ENCODE measurements around the gene CLEC18C. TPM values are rescaled to one million over a fixed set of nuclear protein-coding genes. Genes with fewer than 3 reads are reported as not detected.
"Not testable (repeated sequence)": the region's sequence is repeated elsewhere in the genome, so short reads cannot be mapped to it uniquely, and the experiment has no call there.

The CLEC18C gene
- total and polyA plus RNA-seq, 2 of the 4 experiments (the other 2 are of a cell fraction): 0.03 TPM; not detected in 1

DNA sequence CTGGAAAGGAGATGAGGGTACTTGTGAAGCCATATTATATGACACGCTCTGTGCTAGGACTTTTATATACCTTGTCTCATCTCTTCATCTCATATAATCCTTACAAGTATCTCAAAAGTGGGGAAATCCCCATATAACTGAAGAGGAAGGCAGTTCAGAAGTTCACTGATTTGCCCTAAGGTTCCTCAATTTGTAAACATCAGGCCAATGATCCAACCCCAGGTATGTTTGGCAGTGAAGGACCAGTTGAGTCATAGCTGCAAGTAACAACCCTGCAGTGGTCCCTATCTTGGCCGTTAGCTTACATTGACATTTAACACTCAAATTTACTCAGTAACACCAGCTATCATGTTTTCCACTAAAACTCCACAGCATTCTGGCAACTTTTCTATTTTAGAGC lies 45.0 kb downstream of the CLEC18C start:
- CTCF ChIA-PET; H3K4me1 ChIP-seq (ENCODE audit: control insufficient read depth, insufficient read depth, low read length); POLR2A ChIA-PET (ENCODE audit: unreplicated experiment); H4K91ac ChIP-seq (ENCODE audit: insufficient read depth, low read depth, low read length); H3K4ac ChIP-seq (ENCODE audit: low read depth, low read length); H3K4me2 ChIP-seq (ENCODE audit: low read depth, low read length); H3K27me3 ChIP-seq (ENCODE audit: control insufficient read depth, insufficient read depth, low read length); H3K23ac ChIP-seq (ENCODE audit: low read depth, low read length); H3K9me1 ChIP-seq (ENCODE audit: insufficient read depth, low read length); H2AK5ac ChIP-seq (ENCODE audit: low read depth, low read length); H2AFZ ChIP-seq (replicated peaks; ENCODE audit: low read length, poor library complexity); BruUV-seq (replicated peaks); H4K8ac ChIP-seq (ENCODE audit: low read depth in 2 of 2, low read length in 2 of 2); intact Hi-C loops (cut with micrococcal nuclease); H3K56ac ChIP-seq (ENCODE audit: extremely low read depth, insufficient read depth, low read length); H3K18ac ChIP-seq (ENCODE audit: low read depth, low read length); H3K4me3 ChIP-seq (ENCODE audit: insufficient read depth, low read depth, low read length); H3K14ac ChIP-seq (replicated peaks; ENCODE audit: low read depth, low read length); H2BK20ac ChIP-seq (ENCODE audit: low read depth, low read length); dilution Hi-C loops (cut with HindIII; ENCODE audit: low sequenced_read_pairs, unreplicated experiment); H3K9ac ChIP-seq (ENCODE audit: low read depth, low read length); H3K27ac ChIP-seq (ENCODE audit: insufficient read depth, low read length); H2BK120ac ChIP-seq (ENCODE audit: low read depth, low read length); H3K9me3 ChIP-seq (ENCODE audit: control insufficient read depth, insufficient read depth, low read length); in situ Hi-C loops (cut with MboI; ENCODE audit: low sequenced_read_pairs); H2AK9ac ChIP-seq (replicated peaks; ENCODE audit: low read depth, low read length, poor library complexity); H3K36me3 ChIP-seq (ENCODE audit: control insufficient read depth, insufficient read depth, low read length); H4K20me1 ChIP-seq (ENCODE audit: insufficient read depth, low read length); ATAC-seq (ENCODE audit: low read depth); H4K5ac ChIP-seq (ENCODE audit: low read depth, low read length); H3K79me1 ChIP-seq (ENCODE audit: low read depth in 1 of 2, low read length in 2 of 2); H2BK5ac ChIP-seq (ENCODE audit: low read depth, low read length, poor library complexity, severe bottlenecking); H2BK15ac ChIP-seq (ENCODE audit: low read depth, low read length): not testable (repeated sequence)
- DNase-seq: peak; percentile 5
- WGBS, 2 experiments (ENCODE audit: extremely low coverage in 2 of 2, insufficient read length in 1 of 2): no CpG with 5 or more reads among the region's 2 CpGs

DNA sequence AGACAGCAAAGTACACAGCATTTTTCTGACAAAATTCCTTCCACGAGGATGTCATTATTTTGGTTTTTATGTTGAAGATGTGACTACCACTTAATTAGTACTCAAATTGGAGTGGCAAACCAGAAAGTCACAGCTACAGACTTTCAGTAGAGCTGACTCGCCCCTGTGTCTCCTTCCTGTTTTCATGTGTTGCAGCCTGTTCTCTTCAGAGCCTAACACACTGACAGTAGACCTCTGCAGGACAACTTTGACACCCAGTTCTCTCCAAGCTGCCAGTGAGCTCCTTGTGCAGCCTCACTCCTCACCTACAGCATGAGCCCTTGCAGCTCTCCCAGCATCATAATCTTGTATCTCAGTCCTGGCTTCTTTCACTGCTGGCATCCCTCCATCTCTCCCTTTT lies 49.0 kb downstream of the CLEC18C start:
- H2AFZ ChIP-seq (replicated peaks; ENCODE audit: low read length, poor library complexity); H4K8ac ChIP-seq (ENCODE audit: low read depth in 2 of 2, low read length in 2 of 2); dilution Hi-C loops (cut with HindIII; ENCODE audit: low sequenced_read_pairs, unreplicated experiment); H3K23ac ChIP-seq (ENCODE audit: low read depth, low read length); H3K18ac ChIP-seq (ENCODE audit: low read depth, low read length); H3K4me1 ChIP-seq (ENCODE audit: control insufficient read depth, insufficient read depth, low read length); H3K4ac ChIP-seq (ENCODE audit: low read depth, low read length); H3K79me1 ChIP-seq (ENCODE audit: low read depth in 1 of 2, low read length in 2 of 2); H3K4me2 ChIP-seq (ENCODE audit: low read depth, low read length); BruUV-seq (replicated peaks); H4K20me1 ChIP-seq (ENCODE audit: insufficient read depth, low read length); in situ Hi-C loops (cut with MboI; ENCODE audit: low sequenced_read_pairs); H3K56ac ChIP-seq (ENCODE audit: extremely low read depth, insufficient read depth, low read length); H3K9me1 ChIP-seq (ENCODE audit: insufficient read depth, low read length); ATAC-seq (ENCODE audit: low read depth); H3K27me3 ChIP-seq (ENCODE audit: control insufficient read depth, insufficient read depth, low read length); H4K5ac ChIP-seq (ENCODE audit: low read depth, low read length); H3K27ac ChIP-seq (ENCODE audit: insufficient read depth, low read length); CTCF ChIA-PET; H4K91ac ChIP-seq (ENCODE audit: insufficient read depth, low read depth, low read length); H3K14ac ChIP-seq (replicated peaks; ENCODE audit: low read depth, low read length); H2BK15ac ChIP-seq (ENCODE audit: low read depth, low read length); DNase-seq; H2AK9ac ChIP-seq (replicated peaks; ENCODE audit: low read depth, low read length, poor library complexity); H3K9ac ChIP-seq (ENCODE audit: low read depth, low read length); POLR2A ChIA-PET (ENCODE audit: unreplicated experiment); H2BK20ac ChIP-seq (ENCODE audit: low read depth, low read length); H3K4me3 ChIP-seq (ENCODE audit: insufficient read depth, low read depth, low read length); H3K9me3 ChIP-seq (ENCODE audit: control insufficient read depth, insufficient read depth, low read length); intact Hi-C loops (cut with micrococcal nuclease); H2BK5ac ChIP-seq (ENCODE audit: low read depth, low read length, poor library complexity, severe bottlenecking); H3K36me3 ChIP-seq (ENCODE audit: control insufficient read depth, insufficient read depth, low read length); H2BK120ac ChIP-seq (ENCODE audit: low read depth, low read length); H2AK5ac ChIP-seq (ENCODE audit: low read depth, low read length): not testable (repeated sequence)
- WGBS, 2 experiments (ENCODE audit: extremely low coverage in 2 of 2, insufficient read length in 1 of 2): no CpG with 5 or more reads among the region's 2 CpGs

All from IMR-90 (cell line).